Middle frontal gyrus (tissue), 1 donor: ENCODE results near the gene ZC3H12A.

Experiments used
- DNase-seq: peaks from one replicate; pipeline ENCODE4 v3.0.0-alpha.2; 2015; ENCODE audit warnings: low spot score; ENCODE audit errors: extremely low spot score

The ZC3H12A gene

DNA sequence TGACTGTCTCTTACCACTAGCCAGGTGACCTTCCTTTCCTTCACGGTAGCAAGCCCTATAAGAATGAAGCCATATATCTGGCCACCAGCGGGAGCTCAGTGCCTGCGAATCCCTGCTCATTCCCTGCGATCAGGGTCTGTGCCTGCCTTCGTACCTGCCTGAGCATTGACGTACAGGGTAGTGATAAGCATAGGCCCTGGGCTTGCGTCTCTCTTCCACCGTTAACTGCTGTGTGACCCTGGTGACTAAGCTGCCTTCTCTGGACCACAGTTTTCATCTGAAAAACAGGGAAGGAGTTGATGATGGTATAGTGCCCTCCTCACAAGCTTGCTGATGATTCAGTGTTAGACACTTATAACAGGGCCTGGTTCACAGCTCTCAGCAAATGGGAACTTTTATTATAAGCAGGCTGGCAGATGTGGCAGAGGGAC, 4.1 kb downstream of the ZC3H12A start:
- no peak for DNase-seq

DNA sequence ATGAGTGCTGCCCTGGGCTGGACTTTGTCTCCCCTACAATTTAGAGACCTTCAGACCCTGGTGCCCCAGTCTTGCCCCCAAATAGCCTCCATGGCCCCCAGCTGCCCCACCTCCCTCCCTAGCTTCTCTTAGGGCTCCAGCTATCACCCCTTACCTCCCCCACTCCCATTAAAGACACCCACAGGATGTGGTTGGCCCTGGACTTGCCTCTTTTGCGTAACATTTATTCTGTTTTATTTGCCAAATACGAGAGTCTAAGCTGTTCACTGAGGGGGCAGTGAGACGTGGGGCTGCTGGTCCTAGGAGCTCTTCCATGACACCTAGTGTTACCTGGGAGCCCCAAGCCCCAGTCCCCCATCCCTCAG, 4.5 kb downstream of the ZC3H12A start:
- no peak for DNase-seq

DNA sequence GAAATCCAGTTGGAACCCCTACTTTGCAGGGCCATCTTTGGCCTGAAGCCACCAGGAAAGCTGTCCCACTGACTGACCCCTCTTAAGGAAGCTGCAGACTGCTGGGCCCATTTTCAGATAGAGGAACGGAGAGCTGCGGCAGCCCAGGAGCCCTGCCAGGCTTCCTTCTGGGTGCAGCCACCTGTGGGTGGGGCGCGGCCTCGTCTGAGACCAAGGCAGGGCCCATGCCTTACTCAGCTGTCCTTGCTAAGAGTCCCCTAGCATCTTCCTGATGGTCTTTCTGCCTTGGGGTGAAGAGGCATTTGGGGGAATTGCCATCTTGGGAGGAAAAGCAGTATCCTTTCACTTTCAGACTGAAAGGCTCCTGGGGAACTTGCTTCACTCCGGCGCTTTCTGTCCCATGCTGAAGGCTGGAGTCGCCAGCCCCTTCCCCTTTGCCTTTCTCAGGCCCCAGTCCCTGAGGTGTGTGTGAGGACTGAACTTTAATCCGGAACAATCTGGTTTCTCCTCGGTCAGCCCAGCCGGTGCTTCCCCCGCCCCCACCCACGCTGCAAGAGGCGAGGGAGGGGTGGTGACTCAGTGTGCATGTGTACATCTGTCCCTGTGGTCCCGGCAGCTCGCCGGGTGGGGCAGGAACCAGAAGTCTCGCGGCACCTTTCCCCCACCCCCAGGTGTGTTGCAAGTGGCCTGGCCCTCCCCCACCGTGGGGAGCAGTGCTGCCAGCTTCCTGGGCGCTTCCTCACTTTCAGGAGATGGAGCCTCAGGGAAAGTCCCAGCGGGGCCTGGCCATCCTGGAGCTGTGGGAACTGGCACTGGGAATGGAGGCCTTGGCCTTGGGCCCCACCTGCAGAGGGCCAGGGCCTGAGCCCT, 5.1 kb downstream of the ZC3H12A start:
- no peak for DNase-seq

DNA sequence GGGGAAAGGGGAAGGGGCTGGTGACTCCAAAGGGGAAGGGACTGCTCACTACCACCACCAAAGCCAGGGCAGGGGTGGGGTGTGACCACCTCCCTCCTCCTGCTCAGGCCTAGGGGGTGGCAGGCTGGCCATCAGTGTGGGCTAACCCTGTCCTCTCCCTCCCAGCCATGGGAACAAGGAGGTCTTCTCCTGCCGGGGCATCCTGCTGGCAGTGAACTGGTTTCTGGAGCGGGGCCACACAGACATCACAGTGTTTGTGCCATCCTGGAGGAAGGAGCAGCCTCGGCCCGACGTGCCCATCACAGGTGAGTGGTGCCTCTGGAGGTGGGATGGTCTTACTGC, 5.7 kb downstream of the ZC3H12A start:
- no peak for DNase-seq

DNA sequence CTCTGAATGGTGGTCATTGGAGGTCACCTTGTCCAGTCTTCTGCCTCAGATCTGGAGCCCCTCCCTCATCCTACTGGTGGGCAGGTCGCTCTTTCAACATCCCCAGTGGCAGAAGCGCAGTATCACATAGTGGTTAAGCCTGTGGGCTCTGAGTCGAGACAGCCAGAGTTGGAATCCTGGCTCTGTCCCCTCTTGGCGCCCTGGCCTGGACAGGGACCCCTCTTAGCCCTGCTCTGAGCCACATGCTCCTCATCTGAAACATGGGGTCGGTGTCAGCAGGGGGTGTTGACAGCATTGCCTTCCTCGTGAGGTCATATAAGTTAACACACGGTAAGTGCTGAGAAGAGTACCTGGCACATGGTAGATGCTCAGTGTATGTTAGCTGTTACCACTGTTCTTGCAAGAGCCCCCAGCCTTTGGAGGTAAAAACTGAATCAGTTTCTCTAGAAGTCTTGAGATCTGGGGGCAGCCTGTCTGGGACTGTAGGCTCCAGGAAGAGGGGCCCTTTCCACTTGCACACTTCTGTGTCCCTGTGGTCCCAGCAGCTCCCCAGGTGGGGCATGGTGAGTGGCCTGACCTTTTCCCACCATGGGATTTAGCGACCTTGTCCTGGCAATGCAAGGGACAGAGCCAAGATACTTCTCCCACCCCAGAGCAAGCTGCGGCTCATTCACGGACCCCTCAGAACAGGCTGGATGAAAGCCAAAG, 6.4 kb downstream of the ZC3H12A start:
- no peak for DNase-seq

DNA sequence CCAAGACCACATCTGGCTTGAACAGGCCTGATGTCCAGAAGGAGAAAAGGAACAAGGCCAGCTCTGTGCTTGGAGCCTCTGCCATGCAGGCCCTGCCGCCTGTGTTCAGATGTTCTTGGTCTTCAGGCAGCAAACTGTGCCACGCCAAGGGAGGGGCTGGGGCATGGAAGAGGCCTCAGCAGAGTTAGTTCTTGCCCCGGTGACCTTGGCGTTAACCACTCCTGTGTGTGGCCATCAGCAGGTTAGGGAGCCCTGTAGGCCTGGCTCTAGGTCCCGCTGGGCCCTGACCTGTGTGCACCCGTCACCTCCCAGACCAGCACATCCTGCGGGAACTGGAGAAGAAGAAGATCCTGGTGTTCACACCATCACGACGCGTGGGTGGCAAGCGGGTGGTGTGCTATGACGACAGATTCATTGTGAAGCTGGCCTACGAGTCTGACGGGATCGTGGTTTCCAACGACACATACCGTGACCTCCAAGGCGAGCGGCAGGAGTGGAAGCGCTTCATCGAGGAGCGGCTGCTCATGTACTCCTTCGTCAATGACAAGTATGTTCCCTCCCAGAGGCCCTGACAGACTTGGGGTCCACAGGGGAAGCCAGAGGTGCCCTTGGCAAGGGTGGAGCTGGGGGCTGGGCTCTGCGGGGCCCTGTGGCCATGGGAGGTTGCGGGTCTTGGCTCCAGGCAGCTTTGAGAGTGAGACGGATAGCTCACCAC, 7.1 kb downstream of the ZC3H12A start:
- DNase-seq = no peak

DNA sequence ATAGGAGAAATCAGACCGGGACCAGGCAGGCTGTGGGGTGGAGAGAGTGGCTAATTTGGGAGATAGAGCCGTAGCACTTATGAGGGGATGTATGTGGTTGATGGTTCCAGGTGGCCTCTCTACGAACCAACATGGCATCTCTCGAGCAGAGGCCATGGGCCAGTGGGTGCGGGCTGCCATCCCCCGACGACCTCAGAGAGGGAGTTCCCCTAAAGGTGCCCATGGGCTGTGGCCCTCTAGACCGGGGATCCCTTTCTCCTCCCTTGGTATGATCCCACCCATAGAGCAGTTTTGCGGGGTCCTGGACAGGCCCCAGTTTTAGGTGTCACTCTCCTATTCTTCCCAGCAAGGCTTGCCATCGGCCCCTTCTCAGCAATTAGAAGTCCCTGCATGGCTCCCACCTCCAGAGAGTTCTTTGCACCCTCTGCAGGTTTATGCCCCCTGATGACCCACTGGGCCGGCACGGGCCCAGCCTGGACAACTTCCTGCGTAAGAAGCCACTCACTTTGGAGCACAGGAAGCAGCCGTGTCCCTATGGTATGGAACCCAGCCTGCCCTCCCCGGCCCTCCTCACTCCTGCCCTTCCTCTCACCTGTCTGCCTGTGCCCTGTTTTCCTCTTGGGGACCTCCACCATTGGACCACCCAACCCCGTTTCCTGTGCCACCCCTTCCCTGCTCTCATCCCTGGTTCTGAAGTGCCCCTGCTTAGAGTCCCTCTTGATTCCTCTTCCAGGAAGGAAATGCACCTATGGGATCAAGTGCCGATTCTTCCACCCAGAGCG, 7.8 kb downstream of the ZC3H12A start:
- DNase-seq = no peak

GRCh38 chr1:37482796-37483744, 8.7 kb downstream of the ZC3H12A start:
- no peak for DNase-seq

DNA sequence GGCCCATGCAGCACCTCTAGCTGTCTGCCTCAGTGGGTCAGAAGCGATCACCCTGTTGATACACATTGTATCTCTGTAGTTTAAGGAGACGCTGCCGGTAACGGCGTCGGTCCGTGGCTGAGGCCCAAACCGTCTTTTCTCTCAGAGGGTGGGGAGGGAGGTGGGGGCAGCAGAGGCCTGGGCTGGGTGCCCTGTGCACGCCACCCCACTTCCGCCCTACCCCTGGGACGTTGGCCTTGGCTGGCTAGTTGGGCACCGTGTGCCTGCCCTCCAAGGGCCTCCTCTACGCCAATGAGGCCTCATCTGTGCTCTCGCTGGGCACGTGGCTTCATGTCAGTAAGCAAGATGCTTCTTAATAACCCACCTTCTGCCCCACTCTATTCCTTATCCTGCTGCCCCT, 9.4 kb downstream of the ZC3H12A start:
- DNase-seq = no peak

GRCh38 chr1:37484325-37485051, 10.1 kb downstream of the ZC3H12A start:
- DNase-seq = no peak

- DNase-seq = no peak
Measured at GRCh38 chr1:37485902-37486679, 11.7 kb downstream of the ZC3H12A start.

GRCh38 chr1:37486680-37487618, 12.6 kb downstream of the ZC3H12A start:
- DNase-seq = peak; percentile 43

DNA sequence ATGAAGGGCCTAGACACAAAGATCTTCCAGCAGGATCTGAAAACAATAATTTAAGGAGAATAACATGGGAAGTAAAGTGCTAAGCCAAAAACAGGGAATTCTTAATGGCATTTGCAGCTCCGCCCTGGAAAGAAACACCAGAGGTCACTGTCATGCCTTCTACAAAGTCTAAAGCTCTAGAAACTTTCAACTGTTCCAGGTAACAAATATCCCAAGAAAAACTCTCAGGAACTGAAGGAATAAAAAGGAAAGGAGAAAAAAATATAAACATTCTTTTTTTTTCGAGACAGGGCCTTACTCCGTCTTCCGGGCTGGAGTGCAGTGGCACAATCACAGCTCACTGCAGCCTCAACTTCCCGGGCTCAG, 13.2 kb downstream of the ZC3H12A start:
- no peak for DNase-seq

GRCh38 chr1:37493336-37494098, 19.1 kb downstream of the ZC3H12A start:
- DNase-seq = no peak

- no peak for DNase-seq
Measured at GRCh38 chr1:37495875-37496274, 21.5 kb downstream of the ZC3H12A start.

DNA sequence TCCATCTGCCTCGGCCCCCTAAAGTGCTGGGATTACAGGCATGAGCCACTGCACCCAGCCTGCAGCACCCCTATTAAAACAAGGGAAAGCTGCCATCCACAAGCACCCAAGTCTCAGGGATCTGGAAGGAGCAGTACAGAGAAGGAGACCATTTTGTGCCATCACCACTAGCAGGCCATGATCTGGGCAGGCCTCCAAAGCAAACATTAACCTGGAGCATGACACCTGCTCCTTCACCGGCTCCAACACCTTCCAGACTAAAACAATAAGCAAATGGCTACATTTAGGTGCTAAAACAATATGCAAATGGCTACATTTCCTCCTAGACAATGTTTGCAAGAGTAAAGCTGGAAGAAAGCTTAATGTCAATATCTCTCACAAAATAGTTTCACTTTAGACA, 23.5 kb downstream of the ZC3H12A start:
- no peak for DNase-seq
